ENCODE data around the gene LDLRAP1. TPM values are rescaled to one million over a fixed set of nuclear protein-coding genes. Genes with fewer than 3 reads are reported as not detected.

LDLRAP1 gene
- total RNA-seq, 1 experiment from 2014 or later: 26.0 TPM

GRCh38 chr1:25530186-25531081 is 13.0 kb upstream of the LDLRAP1 start:
- no peak overlapping the region for H2AFZ ChIP-seq (ENCODE audit: low read depth, low read length, poor library complexity, severe bottlenecking)
- DNase-seq (ENCODE audit: low read depth, low spot score): no peak
- H3K79me2 ChIP-seq (ENCODE audit: insufficient read depth, low read length): no peaks in the 10 kb centered on the region
- POLR2A ChIA-PET: no interaction called here
- no peak overlapping the region for H3K9ac ChIP-seq (ENCODE audit: low read length)
- no peaks in the 10 kb centered on the region for H4K20me1 ChIP-seq (ENCODE audit: insufficient read depth)
- no peaks in the 10 kb centered on the region for H3K27me3 ChIP-seq (ENCODE audit: insufficient read depth, low read length)
- H3K4me2 ChIP-seq (ENCODE audit: low read length): no peak overlapping the region
- ATAC-seq: no peak
- no peak overlapping the region for H3K4me3 ChIP-seq (replicated peaks in 1 of 2; ENCODE audit: low read depth in 1 of 2, low read length in 2 of 2)
- no peaks in the 10 kb centered on the region for H3K36me3 ChIP-seq (ENCODE audit: control insufficient read depth in 1 of 2, insufficient read depth in 2 of 2, low read length in 2 of 2)
- CTCF ChIA-PET: interaction anchor here (1.4 kb wide), 1 partner anchor 9 kb away, joined by 3 read pairs; no protein-coding TSS in a partner anchor
- intact Hi-C loops (cut with micrococcal nuclease): no loop called here
- no peak for TF ChIP-seq EGR1 (IDR thresholded peaks at IDR 0.05; ENCODE audit: low read depth)
- no peak for TF ChIP-seq ATF3 (IDR thresholded peaks at IDR 0.05)
- no peak for TF ChIP-seq CEBPB (IDR thresholded peaks at IDR 0.05; ENCODE audit: low read depth)
- no peaks in the 10 kb centered on the region for H3K4me1 ChIP-seq (ENCODE audit: control insufficient read depth in 1 of 2, insufficient read depth in 2 of 2, low read length in 2 of 2)
- H3K27ac ChIP-seq (ENCODE audit: low read depth, low read length): no peak overlapping the region
- H3K9me3 ChIP-seq (ENCODE audit: control insufficient read depth in 1 of 2, insufficient read depth in 1 of 2, low read depth in 1 of 2, low read length in 2 of 2): no peaks in the 10 kb centered on the region; a peak in 1 of 4 replicates
- RAD21 ChIA-PET (ENCODE audit: low non-redundant PET in 1 of 2, low total read pairs in 2 of 2, uncharacterized antibody in 2 of 2, unreplicated experiment in 2 of 2): no interaction called here
- no peaks in the 10 kb centered on the region for H3K9me2 ChIP-seq (ENCODE audit: insufficient read depth)
- no TSS peak for BruUV-seq (replicated peaks)

GRCh38 chr1:25531082-25531461 is 12.3 kb upstream of the LDLRAP1 start:
- CTCF ChIA-PET: interaction anchor here (1.4 kb wide), 1 partner anchor 10 kb away, joined by 3 read pairs; no protein-coding TSS in a partner anchor
- no peaks in the 10 kb centered on the region for H4K20me1 ChIP-seq (ENCODE audit: insufficient read depth)
- no peak overlapping the region for H2AFZ ChIP-seq (ENCODE audit: low read depth, low read length, poor library complexity, severe bottlenecking)
- TF ChIP-seq ZNF274 (IDR thresholded peaks at IDR 0.05; ENCODE audit: low read depth, low read length) (no peak), EZH2phosphoT487 (IDR thresholded peaks at IDR 0.05; ENCODE audit: borderline replicate concordance) (no peak), EGR1 (IDR thresholded peaks at IDR 0.05; ENCODE audit: low read depth) (no peak), SIN3A (IDR thresholded peaks at IDR 0.05; ENCODE audit: low read depth) (no peak)
- no peaks in the 10 kb centered on the region for H3K79me2 ChIP-seq (ENCODE audit: insufficient read depth, low read length)
- no peak overlapping the region for H3K4me3 ChIP-seq (replicated peaks in 1 of 2; ENCODE audit: low read depth in 1 of 2, low read length in 2 of 2)
- ATAC-seq (no peak), DNase-seq (ENCODE audit: low read depth, low spot score) (no peak)
- intact Hi-C loops (cut with micrococcal nuclease): no loop called here
- no TSS peak for BruUV-seq (replicated peaks)
- no peaks in the 10 kb centered on the region for H3K9me2 ChIP-seq (ENCODE audit: insufficient read depth)
- RAD21 ChIA-PET (ENCODE audit: low non-redundant PET in 1 of 2, low total read pairs in 2 of 2, uncharacterized antibody in 2 of 2, unreplicated experiment in 2 of 2): no interaction called here
- no peaks in the 10 kb centered on the region for H3K27me3 ChIP-seq (ENCODE audit: insufficient read depth, low read length)
- no peaks in the 10 kb centered on the region for H3K9me3 ChIP-seq (ENCODE audit: control insufficient read depth in 1 of 2, insufficient read depth in 1 of 2, low read depth in 1 of 2, low read length in 2 of 2)
- no peak overlapping the region for H3K9ac ChIP-seq (ENCODE audit: low read length)
- no peaks in the 10 kb centered on the region for H3K4me1 ChIP-seq (ENCODE audit: control insufficient read depth in 1 of 2, insufficient read depth in 2 of 2, low read length in 2 of 2)
- H3K4me2 ChIP-seq (ENCODE audit: low read length): no peak overlapping the region
- POLR2A ChIA-PET: no interaction called here
- no peaks in the 10 kb centered on the region for H3K36me3 ChIP-seq (ENCODE audit: control insufficient read depth in 1 of 2, insufficient read depth in 2 of 2, low read length in 2 of 2)
- H3K27ac ChIP-seq (ENCODE audit: low read depth, low read length): no peak overlapping the region

All from HCT116 (cell line).